CD4-positive, alpha-beta memory T cell (primary cell): ENCODE measurements around the gene PVR. TPM values are rescaled to one million over a fixed set of nuclear protein-coding genes. Genes with fewer than 3 reads are reported as not detected.
"Not testable (repeated sequence)": the region's sequence is repeated elsewhere in the genome, so short reads cannot be mapped to it uniquely, and the experiment has no call there.

ENCODE experiments used
- CTCF ChIA-PET: fragments of 350-600 bp; sonication (Branson Sonifier 250); formaldehyde crosslinking; loops from one replicate; lab custom pipeline; 2021; ENCODE audit warnings: inconsistent platforms; ENCODE audit not compliant: partially characterized antibody; lab: Charles Lee
- POLR2A ChIA-PET: fragments of 350-600 bp; sonication (Branson Sonifier 250); formaldehyde crosslinking; loops from one replicate; lab custom pipeline; 2021; ENCODE audit not compliant: partially characterized antibody; lab: Charles Lee
- DNase-seq, 5 donors: peaks; one replicate each; pipeline versions ENCODE4 v3.0.0 to v3.0.0-alpha.2; 2020 to 2022; ENCODE audit warnings: mixed read lengths in 1 of 5
- H3K27ac ChIP-seq: one replicate; pipeline ENCODE4 v1.7.0; 2013; ENCODE audit warnings: low read depth, low read length
- H3K27me3 ChIP-seq: 2 replicates; pipeline ENCODE4 v1.7.0; 2013; ENCODE audit warnings: mild to moderate bottlenecking, low read length, moderate library complexity; ENCODE audit not compliant: insufficient read depth
- H3K36me3 ChIP-seq: 2 replicates; pipeline ENCODE4 v1.7.0; 2013; ENCODE audit warnings: mild to moderate bottlenecking, low read length, moderate library complexity; ENCODE audit not compliant: insufficient read depth
- H3K4me1 ChIP-seq: 2 replicates; pipeline ENCODE4 v1.7.0; 2013; ENCODE audit warnings: mild to moderate bottlenecking, low read length, moderate library complexity; ENCODE audit not compliant: insufficient read depth
- H3K4me3 ChIP-seq, 2 donors: one replicate each; pipeline ENCODE4 v1.7.0; 2013; ENCODE audit warnings: low read length in 2 of 2, mild to moderate bottlenecking in 1 of 2
- H3K9me3 ChIP-seq, 2 donors: one replicate each; pipeline ENCODE4 v1.7.0; 2013; ENCODE audit warnings: low read length in 2 of 2, control low read depth in 1 of 2; ENCODE audit not compliant: control insufficient read depth in 1 of 2
- H3K27ac Mint-ChIP-seq, 7 donors: one replicate each; pipeline ENCODE4 v1.8.0; 2020 to 2021; ENCODE audit warnings: mixed read lengths in 7 of 7, mild to moderate bottlenecking in 6 of 7, inconsistent platforms in 3 of 7, moderate library complexity in 3 of 7
- H3K27me3 Mint-ChIP-seq, 2 donors: one replicate each; pipeline ENCODE4 v1.8.0; 2020 to 2021; ENCODE audit warnings: mixed read lengths in 2 of 2
- H3K36me3 Mint-ChIP-seq, 2 donors: one replicate each; pipeline ENCODE4 v1.8.0; 2020 to 2021; ENCODE audit warnings: mixed read lengths in 2 of 2, inconsistent platforms in 1 of 2, mild to moderate bottlenecking in 1 of 2
- H3K4me1 Mint-ChIP-seq, 4 donors: one replicate each; pipeline ENCODE4 v1.8.0; 2020 to 2021; ENCODE audit warnings: mixed read lengths in 4 of 4, mild to moderate bottlenecking in 1 of 4
- H3K4me3 Mint-ChIP-seq, 8 donors: one replicate each; pipeline ENCODE4 v1.8.0; 2020 to 2021; ENCODE audit warnings: mixed read lengths in 8 of 8, mild to moderate bottlenecking in 7 of 8, moderate library complexity in 6 of 8, inconsistent platforms in 3 of 8
- H3K9me3 Mint-ChIP-seq, 8 donors: one replicate each; pipeline ENCODE4 v1.8.0; 2020 to 2021; ENCODE audit warnings: mixed read lengths in 8 of 8, mild to moderate bottlenecking in 5 of 8, inconsistent platforms in 3 of 8, moderate library complexity in 1 of 8
- intact Hi-C: fragments of 100-400 bp; cut with micrococcal nuclease; formaldehyde crosslinking; loops from one replicate; pipeline ENCODE4 v1.15.1; 2023
- polyA plus RNA-seq, 2 donors: library from polyadenylated mRNA; unstranded; fragments of 300-500 nt; fragmentation: Illumina TruSeq; gene quantifications; one replicate each; pipeline ENCODE4 v1.2.3, GENCODE V29; 2021
- total RNA-seq, 2 experiments: library from RNA; stranded (reverse); gene quantifications; one replicate each; pipeline ENCODE4 v1.2.3, GENCODE V29; 2021

PVR gene
- total and polyA plus RNA-seq, 4 experiments from 2014 or later: 0.34 to 1.7 (median 1.0) TPM; not detected in 1

DNA sequence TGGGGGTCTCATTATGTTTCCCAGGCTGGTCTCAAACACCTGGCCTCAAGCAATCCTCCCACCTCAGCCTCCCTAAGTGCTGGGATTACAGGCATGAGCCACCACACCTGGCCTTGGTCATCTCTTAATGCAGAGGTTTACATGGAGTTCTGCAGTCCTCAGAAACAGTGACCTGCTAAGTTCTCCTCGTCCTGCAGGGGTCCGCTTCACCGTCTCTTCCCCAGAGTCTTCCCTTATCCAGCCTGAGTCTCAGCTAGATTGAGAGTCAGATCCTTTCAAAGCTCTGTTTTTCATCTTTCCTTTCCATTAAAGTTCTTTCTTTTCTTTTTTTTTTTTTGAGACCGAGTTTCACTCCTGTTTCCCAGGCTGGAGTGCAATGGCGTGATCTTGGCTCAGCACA lies 33.2 kb upstream of the PVR start:
- H3K27me3 ChIP-seq, H3K9me3 Mint-ChIP-seq, H3K27ac ChIP-seq, H3K36me3 Mint-ChIP-seq, DNase-seq, H3K27ac Mint-ChIP-seq, H3K4me1 ChIP-seq, CTCF ChIA-PET, H3K27me3 Mint-ChIP-seq, H3K4me3 ChIP-seq, intact Hi-C loops, POLR2A ChIA-PET, H3K4me3 Mint-ChIP-seq, H3K9me3 ChIP-seq, H3K36me3 ChIP-seq: not testable (repeated sequence)
- peaks cover 4 to 14% (median 8%) of the 10 kb centered on the region in 4 donors for H3K4me1 Mint-ChIP-seq

DNA sequence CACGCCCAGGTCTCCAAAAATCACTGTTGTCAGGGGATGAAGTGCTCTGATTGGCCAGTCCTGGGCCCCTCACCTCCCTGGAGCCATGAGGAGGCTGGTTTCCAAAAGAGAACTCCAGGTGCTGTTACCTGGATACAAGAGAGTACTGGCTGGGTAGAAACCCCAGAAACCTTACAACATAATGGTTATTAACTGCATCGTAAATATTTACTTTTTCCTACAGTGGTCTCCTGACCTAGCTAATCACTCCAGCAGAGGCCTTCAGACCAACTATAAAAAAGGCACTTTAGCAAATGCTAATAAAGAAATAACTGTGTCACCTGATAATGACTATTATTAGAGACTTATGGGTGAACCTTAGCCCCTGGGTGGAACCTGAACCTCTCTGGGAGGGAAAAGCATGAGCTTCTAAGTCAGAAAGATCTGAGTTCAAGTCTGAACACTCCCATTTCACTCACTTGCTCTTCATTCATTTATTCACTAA lies 31.9 kb upstream of the PVR start:
- Mint-ChIP-seq H3K27ac (no peak overlapping the region), H3K4me1 (peaks cover 4 to 13% (median 7%) of the 10 kb centered on the region in 4 donors), H3K36me3 (no peaks in the 10 kb centered on the region), H3K9me3 (peaks cover 0 to 5% (median 0%) of the 10 kb centered on the region in 8 donors), H3K27me3 (peaks cover 2 to 7% of the 10 kb centered on the region in 2 donors), H3K4me3 (no peak overlapping the region)
- ChIA-PET POLR2A (no interaction called here), CTCF (no interaction called here)
- DNase-seq: no peak
- no peaks in the 10 kb centered on the region for H3K36me3 ChIP-seq
- no peaks in the 10 kb centered on the region for H3K4me1 ChIP-seq
- no peaks in the 10 kb centered on the region for H3K27me3 ChIP-seq
- no peak overlapping the region for H3K4me3 ChIP-seq
- no peaks in the 10 kb centered on the region for H3K9me3 ChIP-seq
- intact Hi-C loops: no loop called here
- no peak overlapping the region for H3K27ac ChIP-seq

DNA sequence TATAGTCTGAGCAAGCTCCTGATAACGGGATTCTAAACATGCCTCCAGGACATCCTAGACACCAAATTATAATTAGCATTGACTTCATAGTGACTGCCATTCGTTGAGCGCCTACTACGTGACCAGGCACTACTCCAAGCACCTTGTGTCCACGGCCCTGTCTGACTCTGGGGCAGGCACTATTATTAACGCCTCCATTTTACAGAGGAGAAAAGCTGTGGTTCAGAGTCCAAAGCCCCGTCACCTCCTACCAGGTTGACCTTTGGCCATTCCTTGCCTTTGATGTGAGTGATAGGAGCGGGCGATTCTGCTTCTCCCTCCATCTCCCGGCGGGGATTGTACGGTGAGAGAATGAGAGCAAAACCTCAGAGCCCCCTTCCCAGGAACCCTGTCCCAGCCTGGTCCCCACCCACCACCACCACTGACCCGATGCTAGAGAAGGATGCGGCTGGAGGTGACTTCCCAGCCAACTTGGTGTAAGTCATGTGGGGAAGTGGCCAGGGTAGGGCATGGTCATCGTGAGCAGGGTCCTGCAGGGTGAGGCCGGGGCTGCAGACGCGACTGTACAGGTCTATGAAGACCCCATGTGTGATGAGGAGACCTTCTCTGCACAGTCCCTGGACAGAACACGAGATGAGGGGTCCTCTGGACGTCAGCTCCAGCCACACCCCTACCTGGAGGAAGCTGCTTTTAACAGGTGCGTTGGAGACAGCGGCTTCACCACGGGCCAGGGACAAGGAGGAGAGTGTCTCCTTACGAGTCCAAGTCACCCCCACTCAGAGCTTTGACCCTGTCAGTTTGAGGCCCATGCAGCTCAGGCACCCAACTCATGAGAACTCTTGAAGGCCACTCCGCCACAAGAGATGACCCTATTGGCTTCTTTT lies 30.2 kb upstream of the PVR start, which contains the start of gene IGSF23:
TSS of gene IGSF23 (plus strand) at position 269 of the 884 bp plus-strand sequence. CDS start at position 352, 83 bp downstream.
- Histone ChIP-seq H3K27me3 (no peaks in the 10 kb centered on the region), H3K4me3 (no peak within 1 kb of the TSS), H3K36me3 (no peaks in the 10 kb centered on the region), H3K4me1 (no peaks in the 10 kb centered on the region), H3K27ac (no peak within 1 kb of the TSS), H3K9me3 (no peaks in the 10 kb centered on the region)
- Mint-ChIP-seq H3K9me3 (peaks cover 0 to 2% (median 0%) of the 10 kb centered on the region in 8 donors), H3K27ac (peak within 1 kb of the TSS in 1 of 7 donors; percentile 57), H3K36me3 (no peaks in the 10 kb centered on the region), H3K4me1 (no peaks in the 10 kb centered on the region), H3K27me3 (peaks cover 2 to 6% of the 10 kb centered on the region in 2 donors), H3K4me3 (no peak within 1 kb of the TSS)
- CTCF ChIA-PET: no interaction called here
- DNase-seq: no peak
- POLR2A ChIA-PET: no interaction called here
- intact Hi-C loops: no loop called here

DNA sequence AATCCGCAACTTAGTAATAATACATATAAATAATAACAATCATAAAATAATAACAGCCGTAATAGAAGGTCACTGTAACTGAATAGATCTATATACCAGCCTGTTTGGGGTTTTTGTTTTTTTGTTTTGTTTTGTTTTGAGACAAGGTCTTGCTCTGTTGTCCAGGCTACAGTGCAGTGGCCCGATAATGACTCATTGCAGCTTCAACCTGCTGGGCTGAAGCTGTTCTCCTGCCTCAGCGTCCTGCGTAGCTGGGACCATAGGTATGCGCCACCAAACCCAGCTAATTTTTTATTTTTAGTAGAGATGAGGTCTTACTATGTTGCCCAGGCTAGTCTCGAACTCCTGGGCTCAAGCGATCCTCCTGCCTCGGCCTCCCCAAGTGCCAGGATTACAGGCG lies 29.4 kb upstream of the PVR start:
- CTCF ChIA-PET: no interaction called here
- Mint-ChIP-seq H3K9me3 (peaks cover 0 to 2% (median 0%) of the 10 kb centered on the region in 8 donors), H3K36me3 (no peaks in the 10 kb centered on the region), H3K4me3 (no peak overlapping the region), H3K4me1 (no peaks in the 10 kb centered on the region), H3K27me3 (peaks cover 2 to 6% of the 10 kb centered on the region in 2 donors), H3K27ac (no peak overlapping the region)
- DNase-seq: no peak
- intact Hi-C loops: no loop called here
- Histone ChIP-seq H3K4me3 (no peak overlapping the region), H3K4me1 (no peaks in the 10 kb centered on the region), H3K27me3 (no peaks in the 10 kb centered on the region), H3K27ac (no peak overlapping the region), H3K36me3 (no peaks in the 10 kb centered on the region), H3K9me3 (no peaks in the 10 kb centered on the region)
- POLR2A ChIA-PET: no interaction called here

DNA sequence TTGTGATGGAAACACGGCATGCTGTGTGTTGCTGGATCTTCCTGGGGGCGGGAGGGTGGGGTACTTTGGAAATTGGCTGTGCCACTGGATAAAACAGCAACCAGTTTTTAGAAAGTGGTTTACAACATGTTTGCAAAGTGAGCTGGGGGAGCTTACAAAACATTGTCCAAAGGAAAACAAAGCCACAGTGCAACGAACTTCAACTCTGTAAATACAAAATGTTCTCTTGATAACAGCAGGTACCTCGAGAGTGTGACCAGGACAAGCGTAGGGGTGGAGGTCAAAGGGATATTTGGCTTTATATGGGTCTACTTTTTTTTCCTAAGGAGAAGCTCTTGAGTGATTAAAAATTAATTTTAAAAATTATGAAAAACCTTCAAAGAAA lies 27.9 kb upstream of the PVR start:
- H3K9me3 Mint-ChIP-seq: peaks cover 0 to 2% (median 0%) of the 10 kb centered on the region in 8 donors
- intact Hi-C loops: no loop called here

DNA sequence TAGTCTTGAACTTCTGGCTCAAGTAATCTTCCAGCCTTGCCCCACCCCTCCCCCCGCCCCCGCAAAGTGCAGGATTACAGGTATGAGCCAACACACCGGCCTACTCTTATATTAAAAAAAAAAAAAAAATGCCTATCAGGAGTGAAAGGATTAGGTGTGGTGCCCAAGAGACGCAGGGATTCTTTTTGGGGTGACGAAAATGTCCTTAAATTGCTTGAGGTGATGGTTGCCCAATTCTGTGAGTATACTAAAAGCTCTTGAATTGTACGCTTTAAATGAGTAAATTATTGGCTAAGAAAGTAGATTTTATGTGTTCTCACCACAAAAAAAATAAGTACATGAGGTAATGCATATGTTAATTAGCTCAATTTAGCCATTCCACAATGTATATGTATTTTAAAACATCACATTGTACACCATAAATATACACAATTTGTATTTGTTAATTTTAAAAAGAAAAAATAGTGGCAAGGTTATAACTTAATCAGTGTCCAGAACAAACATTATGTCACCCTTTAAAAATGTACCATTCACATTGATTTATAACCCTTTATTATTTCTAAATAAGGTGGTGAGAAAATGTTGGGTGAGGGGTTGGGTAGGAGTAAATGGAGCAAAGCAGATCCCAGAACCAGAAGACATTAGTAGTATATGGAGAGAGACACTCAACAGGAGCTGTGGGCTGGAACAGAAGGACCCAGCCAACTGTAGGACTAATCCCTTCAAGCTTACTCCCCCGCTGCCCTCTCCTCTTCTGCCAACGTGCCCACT lies 26.4 kb upstream of the PVR start:
- ChIA-PET POLR2A (no interaction called here), CTCF (no interaction called here)
- H3K4me1 ChIP-seq: no peaks in the 10 kb centered on the region
- H3K4me3 ChIP-seq: no peak overlapping the region
- Mint-ChIP-seq H3K4me3 (no peak overlapping the region), H3K27ac (no peak overlapping the region), H3K9me3 (peaks cover 0 to 2% (median 0%) of the 10 kb centered on the region in 8 donors), H3K27me3 (peaks cover 0 to 3% of the 10 kb centered on the region in 2 donors), H3K4me1 (no peaks in the 10 kb centered on the region), H3K36me3 (no peaks in the 10 kb centered on the region)
- no peaks in the 10 kb centered on the region for H3K36me3 ChIP-seq
- no peaks in the 10 kb centered on the region for H3K27me3 ChIP-seq
- DNase-seq: no peak
- no peaks in the 10 kb centered on the region for H3K9me3 ChIP-seq
- no peak overlapping the region for H3K27ac ChIP-seq
- intact Hi-C loops: no loop called here

More for the DNA sequence above, 27.9 kb upstream of the PVR start:
- H3K36me3 Mint-ChIP-seq: no peaks in the 10 kb centered on the region
- no peak for DNase-seq
- no peaks in the 10 kb centered on the region for H3K27me3 ChIP-seq
- H3K27ac ChIP-seq: no peak overlapping the region
- CTCF ChIA-PET: interaction anchor here (0.6 kb wide), 1 partner anchor 11 kb away, joined by 3 read pairs; no protein-coding TSS in a partner anchor
- H3K4me1 ChIP-seq: no peaks in the 10 kb centered on the region
- H3K36me3 ChIP-seq: no peaks in the 10 kb centered on the region
- peaks cover 0 to 3% of the 10 kb centered on the region in 2 donors for H3K27me3 Mint-ChIP-seq
- no peaks in the 10 kb centered on the region for H3K4me1 Mint-ChIP-seq
- POLR2A ChIA-PET: no interaction called here
- H3K9me3 ChIP-seq: no peaks in the 10 kb centered on the region
- H3K4me3 ChIP-seq: no peak overlapping the region
- no peak overlapping the region for H3K27ac Mint-ChIP-seq
- H3K4me3 Mint-ChIP-seq: no peak overlapping the region
